Urinary bladder (tissue), 4 donors: ENCODE results near the gene DDAH2. TPM values are rescaled to one million over a fixed set of nuclear protein-coding genes. Genes with fewer than 3 reads are reported as not detected.

Experiments used
- DNase-seq: peaks from one replicate; pipeline ENCODE4 v3.0.0-alpha.2; 2015; ENCODE audit errors: extremely low spot score
- H3K27ac ChIP-seq: one replicate; pipeline ENCODE4 v1.5.1; 2013; ENCODE audit warnings: low read depth, mild to moderate bottlenecking, moderate library complexity
- H3K36me3 ChIP-seq: one replicate; pipeline ENCODE4 v1.6.1; 2013; ENCODE audit warnings: mild to moderate bottlenecking, moderate library complexity; ENCODE audit not compliant: insufficient read depth
- H3K4me1 ChIP-seq: one replicate; pipeline ENCODE4 v1.6.1; 2013; ENCODE audit warnings: mild to moderate bottlenecking, moderate library complexity; ENCODE audit not compliant: insufficient read depth
- H3K4me3 ChIP-seq: one replicate; pipeline ENCODE4 v1.5.1; 2013; ENCODE audit warnings: low read depth, low read length
- WGBS: extraction: QIAGEN DNeasy Blood & Tissue Kit; methylation state at CpG from one replicate; pipeline ENCODE4 v1.1.7; 2013; 5-methylcytosine and 5-hydroxymethylcytosine counted together
- polyA plus RNA-seq: library from polyadenylated mRNA; stranded (reverse); fragments of 200-250 nt; gene quantifications from one replicate; pipeline ENCODE4 v1.2.3, GENCODE V29; 2013
- total RNA-seq: library from RNA; depleted of rRNA; stranded (reverse); fragments of >200 nt; gene quantifications from one replicate; pipeline ENCODE4 v1.2.3, GENCODE V29; 2014
- donor health status: healthy with polysubstance abuse.
- donor health status: healthy.

Gene DDAH2
- total and polyA plus RNA-seq, 2 donors: 81.6 to 115 TPM

GRCh38 chr6:31765910-31766794 is 37.1 kb upstream of the DDAH2 start:
- H3K4me1 ChIP-seq: no peaks in the 10 kb centered on the region
- 32% methylated on average over 42 of the region's 42 CpGs for WGBS
- no peak for DNase-seq
- peak overlapping the region; percentile 2 for H3K4me3 ChIP-seq
- H3K27ac ChIP-seq: no peak overlapping the region
- H3K36me3 ChIP-seq: no peaks in the 10 kb centered on the region

- H3K36me3 ChIP-seq: no peaks in the 10 kb centered on the region
- H3K4me3 ChIP-seq: no peak overlapping the region
- DNase-seq: no peak
- no peak overlapping the region for H3K27ac ChIP-seq
- H3K4me1 ChIP-seq: no peaks in the 10 kb centered on the region
- WGBS: 88% methylated on average over 9 of the region's 9 CpGs
Observed at GRCh38 chr6:31765559-31765909, 36.4 kb upstream of the DDAH2 start.

GRCh38 chr6:31764198-31764597 is 35.1 kb upstream of the DDAH2 start:
- Histone ChIP-seq H3K4me3 (no peak overlapping the region), H3K36me3 (no peaks in the 10 kb centered on the region), H3K27ac (no peak overlapping the region), H3K4me1 (no peaks in the 10 kb centered on the region)
- 66% methylated on average over 4 of the region's 4 CpGs for WGBS
- no peak for DNase-seq

- Histone ChIP-seq H3K27ac (no peak overlapping the region), H3K4me1 (no peaks in the 10 kb centered on the region), H3K36me3 (no peaks in the 10 kb centered on the region), H3K4me3 (no peak overlapping the region)
- WGBS: 14% methylated on average over 1 of the region's 1 CpG
- DNase-seq: no peak
Observed at GRCh38 chr6:31763619-31763940, 34.5 kb upstream of the DDAH2 start.

- H3K4me1 ChIP-seq: no peaks in the 10 kb centered on the region
- H3K27ac ChIP-seq: no peak overlapping the region
- no peaks in the 10 kb centered on the region for H3K36me3 ChIP-seq
- no peak overlapping the region for H3K4me3 ChIP-seq
- no peak for DNase-seq
- WGBS: 67% methylated on average over 8 of the region's 8 CpGs
Observed at GRCh38 chr6:31762878-31763618, 33.9 kb upstream of the DDAH2 start.

- Histone ChIP-seq H3K27ac (no peak within 1 kb of the TSS), H3K4me3 (no peak within 1 kb of the TSS), H3K4me1 (no peaks in the 10 kb centered on the region), H3K36me3 (no peaks in the 10 kb centered on the region)
- DNase-seq: no peak
- 70% methylated on average over 4 of the region's 4 CpGs for WGBS
Observed at GRCh38 chr6:31762356-31762755, 33.3 kb upstream of the DDAH2 start, which contains the start of gene SAPCD1. Gene SAPCD1, plus strand, starts transcription at chr6:31762656. Its CDS starts 399 bp downstream, at chr6:31763055.

GRCh38 chr6:31761343-31761742 is 32.2 kb upstream of the DDAH2 start:
- no peak for DNase-seq
- no peak overlapping the region for H3K27ac ChIP-seq
- H3K36me3 ChIP-seq: no peaks in the 10 kb centered on the region
- 97% methylated on average over 8 of the region's 8 CpGs for WGBS
- no peak overlapping the region for H3K4me3 ChIP-seq
- no peaks in the 10 kb centered on the region for H3K4me1 ChIP-seq

- WGBS: 91% methylated on average over 5 of the region's 5 CpGs
- Histone ChIP-seq H3K27ac (no peak overlapping the region), H3K4me3 (no peak overlapping the region), H3K4me1 (no peaks in the 10 kb centered on the region), H3K36me3 (no peaks in the 10 kb centered on the region)
- DNase-seq: no peak
Observed at GRCh38 chr6:31760790-31761189, 31.7 kb upstream of the DDAH2 start.

GRCh38 chr6:31758281-31758680 is 29.2 kb upstream of the DDAH2 start:
- 96% methylated on average over 2 of the region's 2 CpGs for WGBS
- no peak for DNase-seq
- no peak overlapping the region for H3K4me3 ChIP-seq
- H3K4me1 ChIP-seq: no peaks in the 10 kb centered on the region
- no peak overlapping the region for H3K27ac ChIP-seq
- no peaks in the 10 kb centered on the region for H3K36me3 ChIP-seq

GRCh38 chr6:31752739-31753319 is 23.7 kb upstream of the DDAH2 start:
- H3K36me3 ChIP-seq: no peaks in the 10 kb centered on the region
- DNase-seq: no peak
- H3K27ac ChIP-seq: no peak overlapping the region
- H3K4me1 ChIP-seq: no peaks in the 10 kb centered on the region
- 71% methylated on average over 8 of the region's 8 CpGs for WGBS
- no peak overlapping the region for H3K4me3 ChIP-seq

GRCh38 chr6:31750411-31751022 is 21.4 kb upstream of the DDAH2 start:
- Histone ChIP-seq H3K4me3 (no peak overlapping the region), H3K27ac (no peak overlapping the region), H3K36me3 (no peaks in the 10 kb centered on the region), H3K4me1 (no peaks in the 10 kb centered on the region)
- no peak for DNase-seq
- 84% methylated on average over 7 of the region's 7 CpGs for WGBS

GRCh38 chr6:31749301-31750036 is 20.4 kb upstream of the DDAH2 start:
- 91% methylated on average over 8 of the region's 8 CpGs for WGBS
- no peaks in the 10 kb centered on the region for H3K4me1 ChIP-seq
- no peak overlapping the region for H3K27ac ChIP-seq
- no peak overlapping the region for H3K4me3 ChIP-seq
- no peak for DNase-seq
- H3K36me3 ChIP-seq: no peaks in the 10 kb centered on the region

GRCh38 chr6:31744422-31744821 is 15.3 kb upstream of the DDAH2 start:
- DNase-seq: no peak
- Histone ChIP-seq H3K27ac (no peak overlapping the region), H3K4me1 (no peaks in the 10 kb centered on the region), H3K36me3 (no peaks in the 10 kb centered on the region), H3K4me3 (no peak overlapping the region)
- 38% methylated on average over 1 of the region's 1 CpG for WGBS
